GM12872 (cell line): ENCODE results near the gene CRYBB1.
A peak's percentile ranks its signal among the peaks of the same experiment; 100 is the strongest.

Experiments used
- TF ChIP-seq, protein P1 (sequence below): IDR thresholded peaks from 3 replicates; pipeline ENCODE4 v1.5.1; 2011; ENCODE audit warnings: low read depth, mild to moderate bottlenecking, low read length, moderate library complexity; ENCODE audit not compliant: insufficient read depth

The CRYBB1 gene

GRCh38 chr22:26564181-26564580, 53.6 kb downstream of the CRYBB1 start:
- TF ChIP-seq, protein P1, sequence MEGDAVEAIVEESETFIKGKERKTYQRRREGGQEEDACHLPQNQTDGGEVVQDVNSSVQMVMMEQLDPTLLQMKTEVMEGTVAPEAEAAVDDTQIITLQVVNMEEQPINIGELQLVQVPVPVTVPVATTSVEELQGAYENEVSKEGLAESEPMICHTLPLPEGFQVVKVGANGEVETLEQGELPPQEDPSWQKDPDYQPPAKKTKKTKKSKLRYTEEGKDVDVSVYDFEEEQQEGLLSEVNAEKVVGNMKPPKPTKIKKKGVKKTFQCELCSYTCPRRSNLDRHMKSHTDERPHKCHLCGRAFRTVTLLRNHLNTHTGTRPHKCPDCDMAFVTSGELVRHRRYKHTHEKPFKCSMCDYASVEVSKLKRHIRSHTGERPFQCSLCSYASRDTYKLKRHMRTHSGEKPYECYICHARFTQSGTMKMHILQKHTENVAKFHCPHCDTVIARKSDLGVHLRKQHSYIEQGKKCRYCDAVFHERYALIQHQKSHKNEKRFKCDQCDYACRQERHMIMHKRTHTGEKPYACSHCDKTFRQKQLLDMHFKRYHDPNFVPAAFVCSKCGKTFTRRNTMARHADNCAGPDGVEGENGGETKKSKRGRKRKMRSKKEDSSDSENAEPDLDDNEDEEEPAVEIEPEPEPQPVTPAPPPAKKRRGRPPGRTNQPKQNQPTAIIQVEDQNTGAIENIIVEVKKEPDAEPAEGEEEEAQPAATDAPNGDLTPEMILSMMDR: no peak

DNA sequence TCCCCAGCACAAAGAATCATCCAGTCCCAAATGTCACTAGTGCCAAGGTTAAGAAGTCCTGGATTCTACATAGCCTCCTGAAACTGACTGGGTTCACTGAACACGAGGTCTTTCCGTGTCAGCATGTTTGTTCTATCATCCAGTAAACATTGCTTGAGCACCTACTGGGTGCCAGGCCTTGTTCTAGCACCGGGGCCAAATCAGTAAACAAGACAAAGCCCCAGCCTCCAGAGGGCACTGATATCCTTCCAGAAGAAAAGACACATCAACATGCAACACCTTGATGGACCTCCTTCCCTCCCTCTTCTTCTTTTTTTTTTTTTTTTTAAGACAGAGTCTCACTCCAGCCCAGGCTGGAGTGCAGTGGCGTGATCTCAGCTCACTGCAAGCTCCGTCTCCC, 54.8 kb downstream of the CRYBB1 start:
- TF ChIP-seq, protein P1: peak; percentile 29; the same call in 1 of the 3 replicates

- TF ChIP-seq, protein P1: no peak
Measured at GRCh38 chr22:26561756-26562417, 55.9 kb downstream of the CRYBB1 start.

DNA sequence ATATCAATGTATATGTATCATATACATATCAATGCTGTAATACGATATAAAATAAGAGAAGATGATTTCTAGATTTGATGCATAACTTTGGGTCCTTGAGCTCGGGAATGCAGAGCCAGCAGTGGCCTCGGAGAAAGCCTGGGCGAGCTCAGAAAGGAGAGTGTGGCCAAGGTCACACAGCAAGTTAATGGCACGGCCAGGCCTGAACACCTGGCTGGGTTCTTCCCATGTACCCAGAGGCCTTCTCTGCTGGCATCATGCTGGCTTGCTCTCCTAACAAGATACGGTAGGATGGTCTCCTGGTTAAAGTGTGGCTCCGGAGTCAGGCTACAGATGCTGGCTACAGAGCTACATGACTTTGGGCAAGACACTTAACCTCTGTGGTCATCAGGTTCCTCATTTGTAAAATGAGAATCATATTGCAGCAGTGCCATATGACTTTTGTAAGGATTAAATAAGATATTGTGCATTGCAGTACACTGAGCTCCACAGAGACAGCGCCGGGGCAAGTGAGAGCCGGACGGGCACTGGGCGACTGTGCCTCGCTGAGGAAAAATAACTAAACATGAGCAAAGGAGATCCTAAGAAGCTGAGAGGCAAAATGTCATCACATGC, 57.8 kb downstream of the CRYBB1 start:
- TF ChIP-seq, protein P1: no peak

DNA sequence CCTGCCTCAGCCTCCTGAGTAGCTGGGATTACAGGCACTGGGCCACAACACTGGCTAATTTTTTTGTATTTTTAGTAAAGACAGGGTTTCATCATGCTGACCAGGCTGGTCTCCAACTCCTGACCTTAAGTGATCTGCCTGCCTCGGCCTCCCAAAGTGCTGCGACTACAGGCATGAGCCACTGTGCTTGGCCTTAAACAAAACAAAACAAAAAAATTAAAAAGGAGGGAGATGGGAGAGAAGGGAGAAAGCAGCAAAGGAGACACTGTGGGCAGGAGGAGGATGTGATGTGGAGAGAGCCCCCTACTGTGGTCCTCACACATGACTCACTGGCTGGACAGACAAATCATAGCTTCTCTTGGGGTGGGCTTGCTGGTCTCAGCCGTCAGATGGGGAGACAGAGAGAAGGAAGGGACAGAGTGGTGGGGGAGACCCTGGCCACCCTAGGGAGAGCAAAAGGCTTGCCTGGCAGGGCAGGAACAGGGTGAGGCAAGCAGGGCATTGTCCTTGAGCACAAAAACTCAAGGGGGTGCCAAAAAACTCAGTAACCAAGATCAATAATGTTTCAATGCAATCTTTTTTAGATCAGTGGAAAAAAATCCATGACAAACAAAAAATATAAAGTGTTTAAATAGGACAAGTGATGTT, 59.5 kb downstream of the CRYBB1 start:
- TF ChIP-seq, protein P1: no peak

DNA sequence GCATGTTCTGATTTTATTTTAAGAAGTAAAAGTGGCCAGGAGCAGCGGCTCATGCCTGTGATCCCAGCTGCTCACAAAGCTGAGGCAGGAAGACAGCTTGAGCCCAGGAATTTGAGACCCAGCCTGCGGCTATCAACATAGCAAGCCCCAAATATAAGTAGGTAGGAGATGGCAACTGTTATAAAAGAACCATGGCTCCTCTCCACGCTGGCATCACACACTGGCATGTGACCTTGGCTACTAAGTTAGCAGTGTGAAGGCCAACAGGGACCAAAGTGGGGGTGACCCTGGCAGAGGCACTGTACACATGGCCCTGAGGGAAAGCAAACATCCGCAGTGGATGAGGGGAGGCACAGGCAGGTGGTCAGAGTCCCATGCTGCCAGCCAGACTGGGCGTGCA, 60.9 kb downstream of the CRYBB1 start:
- TF ChIP-seq, protein P1: no peak

GRCh38 chr22:26555478-26555877, 62.3 kb downstream of the CRYBB1 start:
- TF ChIP-seq, protein P1: no peak
